Measurements from ENCODE around the gene WASHC4.
"Not testable (repeated sequence)": the region's sequence is repeated elsewhere in the genome, so short reads cannot be mapped to it uniquely, and the experiment has no call there.

DNA sequence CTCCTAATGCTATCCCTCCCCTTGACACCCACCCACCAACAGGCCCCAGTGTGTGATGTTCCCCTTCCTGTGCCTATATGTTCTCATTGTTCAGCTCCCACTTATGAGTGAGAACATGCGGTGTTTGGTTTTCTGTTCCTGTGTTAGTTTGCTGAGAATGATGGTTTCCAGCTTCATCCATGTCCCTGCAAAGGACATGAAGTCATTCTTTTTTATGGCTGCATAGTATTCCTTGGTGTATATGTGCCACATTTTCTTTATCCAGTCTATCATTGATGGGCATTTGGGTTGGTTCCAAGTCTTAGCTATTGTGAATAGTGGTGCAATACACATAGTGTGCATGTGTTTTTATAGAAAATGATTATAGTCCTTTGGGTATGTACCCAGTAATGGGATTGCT lies 71.6 kb downstream of the WASHC4 start:
- TF ChIP-seq, protein P1, sequence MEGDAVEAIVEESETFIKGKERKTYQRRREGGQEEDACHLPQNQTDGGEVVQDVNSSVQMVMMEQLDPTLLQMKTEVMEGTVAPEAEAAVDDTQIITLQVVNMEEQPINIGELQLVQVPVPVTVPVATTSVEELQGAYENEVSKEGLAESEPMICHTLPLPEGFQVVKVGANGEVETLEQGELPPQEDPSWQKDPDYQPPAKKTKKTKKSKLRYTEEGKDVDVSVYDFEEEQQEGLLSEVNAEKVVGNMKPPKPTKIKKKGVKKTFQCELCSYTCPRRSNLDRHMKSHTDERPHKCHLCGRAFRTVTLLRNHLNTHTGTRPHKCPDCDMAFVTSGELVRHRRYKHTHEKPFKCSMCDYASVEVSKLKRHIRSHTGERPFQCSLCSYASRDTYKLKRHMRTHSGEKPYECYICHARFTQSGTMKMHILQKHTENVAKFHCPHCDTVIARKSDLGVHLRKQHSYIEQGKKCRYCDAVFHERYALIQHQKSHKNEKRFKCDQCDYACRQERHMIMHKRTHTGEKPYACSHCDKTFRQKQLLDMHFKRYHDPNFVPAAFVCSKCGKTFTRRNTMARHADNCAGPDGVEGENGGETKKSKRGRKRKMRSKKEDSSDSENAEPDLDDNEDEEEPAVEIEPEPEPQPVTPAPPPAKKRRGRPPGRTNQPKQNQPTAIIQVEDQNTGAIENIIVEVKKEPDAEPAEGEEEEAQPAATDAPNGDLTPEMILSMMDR (IDR thresholded peaks at IDR 0.05; ENCODE audit: low read length) = not testable (repeated sequence)
- not testable (repeated sequence) for TF ChIP-seq EZH2phosphoT487 (IDR thresholded peaks at IDR 0.05; ENCODE audit: low read length); EZH2 (optimal IDR thresholded peaks at IDR 0.05; ENCODE audit: low read depth, low read length)
